SIG-M5 (cell line): ENCODE measurements around the gene LDLRAD4.
"Not testable (repeated sequence)": the region's sequence is repeated elsewhere in the genome, so short reads cannot be mapped to it uniquely, and the experiment has no call there.

Experiments
- DNase-seq: peaks from one replicate; lab custom pipeline; 2025; lab: John Stamatoyannopoulos, UW

LDLRAD4 gene

DNA sequence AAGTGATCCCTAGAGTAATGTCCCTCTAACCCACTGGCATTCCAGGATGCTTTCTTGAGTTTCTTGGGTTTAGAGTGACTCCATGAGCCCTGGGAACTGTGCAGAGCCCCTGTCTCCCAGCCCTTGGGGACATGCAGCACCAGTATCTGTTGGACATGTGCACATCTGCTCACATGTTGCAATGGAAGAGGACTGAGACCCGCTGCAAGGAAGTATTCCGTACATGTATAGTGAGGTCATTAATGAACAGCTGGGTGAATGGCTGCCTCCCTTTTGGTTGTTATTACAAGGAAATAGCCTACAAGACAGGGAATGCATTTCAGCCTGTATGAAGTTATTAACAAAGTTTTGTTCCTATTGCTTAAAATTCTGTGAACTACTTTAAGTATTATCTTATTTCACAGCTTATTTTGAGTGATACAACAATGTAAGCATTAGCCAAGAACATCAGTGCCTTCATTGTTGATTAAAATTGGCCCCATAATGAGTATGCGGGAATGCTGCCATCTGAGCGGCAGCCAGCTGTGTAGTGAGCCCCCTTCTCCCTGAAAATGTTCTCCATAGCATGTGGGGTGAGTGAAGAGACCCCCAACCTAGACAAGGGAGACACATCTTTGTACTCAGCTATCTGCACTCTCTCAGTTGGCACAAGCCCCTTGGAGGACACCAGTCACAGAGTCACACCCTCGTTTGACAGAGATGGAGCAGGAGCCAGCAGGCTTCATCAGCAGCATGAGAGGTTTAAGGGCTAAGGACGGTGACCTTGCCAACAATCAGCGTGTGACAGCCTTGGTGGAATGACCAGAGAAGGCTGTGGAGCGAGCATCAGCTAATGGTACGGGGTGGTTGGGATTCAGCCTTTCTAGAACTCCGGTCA is 420.4 kb downstream of the LDLRAD4 start:
- no peak for DNase-seq

DNA sequence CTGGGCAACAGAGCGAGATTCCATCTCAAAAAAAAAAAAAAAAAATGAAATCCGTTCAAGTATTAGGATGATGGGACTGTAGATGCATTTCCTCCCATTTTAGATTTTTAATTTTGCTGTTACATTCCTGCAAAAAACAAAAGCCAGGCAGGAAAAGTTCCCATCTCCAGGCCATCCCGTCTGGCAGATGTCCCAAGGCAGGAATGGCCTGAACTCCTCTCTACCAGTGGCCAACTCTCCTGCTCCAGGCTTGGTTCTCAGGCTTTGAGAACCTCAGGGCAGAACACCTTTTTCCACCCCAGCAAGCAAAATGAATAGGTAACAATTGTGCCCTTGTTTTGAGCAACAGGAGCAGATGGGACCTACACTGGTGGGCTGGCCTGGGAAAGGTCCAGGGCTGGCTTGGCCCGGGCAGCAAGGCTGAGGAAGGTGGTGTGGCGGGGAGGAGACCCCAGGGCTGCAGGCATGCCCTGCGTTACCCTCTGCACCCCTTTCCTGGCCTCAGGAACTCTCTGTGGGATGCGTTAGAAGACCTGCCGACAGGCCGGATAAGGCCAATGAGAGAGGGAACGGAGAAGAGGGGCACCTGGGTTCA is 421.8 kb downstream of the LDLRAD4 start:
- DNase-seq = no peak

DNA sequence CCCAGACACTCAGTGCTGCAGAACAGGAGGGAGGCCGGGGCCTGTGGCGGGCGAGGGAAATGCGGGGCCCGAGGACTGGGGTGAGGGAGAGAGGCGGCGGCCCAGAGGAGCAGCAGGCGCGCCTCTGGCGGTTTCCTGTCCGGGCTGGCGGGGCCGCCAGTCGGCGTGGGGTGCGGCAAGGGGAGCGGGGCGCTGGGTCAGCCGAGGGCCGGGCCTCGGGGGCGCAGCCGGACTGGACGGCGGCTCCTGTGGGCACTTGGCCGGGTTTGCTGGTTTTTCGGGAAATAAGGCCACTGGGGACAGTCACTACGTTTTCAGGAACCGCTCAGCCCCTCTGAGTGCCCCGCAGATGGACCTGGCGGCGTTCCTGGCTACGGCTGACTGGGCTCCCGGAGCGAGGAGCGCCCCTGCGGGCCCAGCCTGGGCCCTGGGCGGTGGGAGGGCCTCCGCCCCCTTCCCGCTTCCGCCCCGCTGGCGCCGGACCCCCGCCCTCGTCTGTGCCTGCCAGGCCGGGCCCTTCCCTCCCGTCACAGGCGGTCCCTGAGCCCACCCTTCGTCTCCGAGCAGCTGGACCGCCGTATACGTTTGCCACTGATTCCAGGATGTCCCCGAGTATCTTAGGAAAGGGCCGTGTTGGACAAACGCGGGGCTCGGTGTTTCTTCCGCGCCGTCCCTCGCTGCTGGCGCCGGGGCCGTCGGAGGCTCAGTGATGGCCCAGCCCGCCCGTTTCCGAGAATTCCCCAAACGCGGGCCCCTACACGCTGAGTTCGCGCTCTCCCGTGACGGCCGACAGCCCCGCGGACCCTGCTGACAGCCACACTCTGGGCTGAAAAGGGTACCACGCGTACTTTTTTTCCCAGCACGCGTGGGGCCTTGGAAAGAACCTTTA is 423.2 kb downstream of the LDLRAD4 start:
- no peak for DNase-seq

DNA sequence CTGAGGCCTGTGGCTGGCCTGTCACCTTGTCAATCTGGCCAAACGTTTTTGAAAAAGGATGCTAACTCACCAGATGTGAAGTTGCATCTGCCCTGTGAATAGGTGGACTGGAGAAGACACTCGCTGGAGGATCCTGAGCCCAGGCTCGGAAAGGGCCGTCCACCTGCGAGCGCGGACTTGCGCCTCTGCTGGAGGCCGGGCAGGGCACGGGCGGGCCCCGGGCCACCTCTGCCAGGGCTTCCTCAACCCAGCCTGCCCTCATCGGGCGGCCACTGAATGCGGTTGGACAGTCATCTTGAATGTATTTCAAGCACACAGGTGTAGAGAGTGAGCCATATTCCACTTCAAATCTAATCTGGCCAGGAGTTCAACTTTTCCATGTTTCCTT is 423.9 kb downstream of the LDLRAD4 start:
- DNase-seq = no peak

DNA sequence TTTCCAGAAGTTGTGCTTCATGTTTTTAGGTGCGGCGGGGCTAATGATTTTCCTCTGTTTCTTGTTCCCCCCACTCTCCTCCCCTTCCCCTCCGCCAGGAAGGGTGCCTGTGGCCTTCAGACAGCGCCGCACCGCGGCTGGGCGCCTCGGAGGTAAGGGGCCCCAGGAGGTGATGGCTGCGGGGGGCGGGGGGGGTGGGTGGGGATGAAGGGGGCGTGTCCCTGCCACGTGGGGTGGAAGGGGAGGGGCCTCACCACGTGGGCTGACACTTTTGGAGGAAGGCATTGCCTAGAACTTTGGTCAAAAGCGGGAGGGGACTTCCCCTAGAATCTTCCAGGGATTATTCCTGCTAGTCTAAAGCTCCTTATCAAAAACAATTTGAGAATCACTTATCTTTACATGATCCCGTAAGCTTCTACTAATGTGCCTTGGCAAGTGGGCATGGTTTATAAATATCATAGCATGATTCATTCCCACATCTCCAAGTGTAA is 424.7 kb downstream of the LDLRAD4 start:
- no peak for DNase-seq

DNA sequence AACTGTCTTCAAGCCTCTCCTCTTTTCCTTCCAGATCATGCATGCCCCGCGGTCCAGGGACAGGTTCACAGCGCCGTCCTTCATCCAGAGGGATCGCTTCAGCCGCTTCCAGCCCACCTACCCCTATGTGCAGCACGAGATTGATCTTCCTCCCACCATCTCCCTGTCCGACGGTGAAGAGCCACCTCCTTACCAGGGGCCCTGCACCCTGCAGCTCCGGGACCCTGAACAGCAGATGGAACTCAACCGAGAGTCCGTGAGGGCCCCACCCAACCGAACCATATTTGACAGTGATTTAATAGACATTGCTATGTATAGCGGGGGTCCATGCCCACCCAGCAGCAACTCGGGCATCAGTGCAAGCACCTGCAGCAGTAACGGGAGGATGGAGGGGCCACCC is 426.5 kb downstream of the LDLRAD4 start:
- DNase-seq = no peak

DNA sequence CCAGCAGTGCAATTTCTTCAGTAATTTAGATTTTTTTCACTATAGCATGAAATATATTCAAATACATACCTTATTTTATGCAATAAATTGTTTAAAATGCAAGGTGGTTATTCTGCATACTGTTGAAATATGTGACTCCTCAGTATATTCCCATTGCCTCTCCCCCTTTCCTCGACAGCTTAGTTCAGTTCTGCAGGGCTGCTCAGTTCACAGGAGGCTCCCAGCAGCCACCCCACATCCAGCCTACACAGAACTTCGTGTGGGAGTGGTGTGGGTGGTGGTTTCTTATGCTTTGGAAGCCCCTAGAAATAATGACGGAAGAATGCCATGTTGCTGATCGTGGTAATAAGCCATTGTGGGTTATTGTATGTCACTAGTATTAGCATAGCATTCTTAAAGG is 428.1 kb downstream of the LDLRAD4 start:
- DNase-seq = no peak

DNA sequence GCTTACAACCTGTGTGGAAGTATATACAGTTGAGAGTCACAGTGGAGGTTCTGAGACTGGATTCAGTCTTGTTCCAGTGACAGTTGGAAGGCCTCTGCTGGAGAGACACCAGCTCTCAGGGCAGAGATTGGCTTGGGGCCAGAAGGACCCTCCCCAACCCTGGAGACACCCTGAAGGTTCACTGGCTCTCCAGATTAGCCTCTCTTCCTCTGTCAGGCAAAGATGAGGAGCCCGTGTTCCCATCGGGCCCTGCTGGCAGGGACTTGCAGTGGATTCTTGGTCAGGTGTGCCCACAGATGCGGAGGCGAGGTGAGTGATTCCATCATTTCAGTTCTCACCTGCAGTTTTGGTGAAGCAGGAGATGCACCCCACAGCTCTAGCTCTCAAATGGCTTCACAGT is 429.2 kb downstream of the LDLRAD4 start:
- no peak for DNase-seq

DNA sequence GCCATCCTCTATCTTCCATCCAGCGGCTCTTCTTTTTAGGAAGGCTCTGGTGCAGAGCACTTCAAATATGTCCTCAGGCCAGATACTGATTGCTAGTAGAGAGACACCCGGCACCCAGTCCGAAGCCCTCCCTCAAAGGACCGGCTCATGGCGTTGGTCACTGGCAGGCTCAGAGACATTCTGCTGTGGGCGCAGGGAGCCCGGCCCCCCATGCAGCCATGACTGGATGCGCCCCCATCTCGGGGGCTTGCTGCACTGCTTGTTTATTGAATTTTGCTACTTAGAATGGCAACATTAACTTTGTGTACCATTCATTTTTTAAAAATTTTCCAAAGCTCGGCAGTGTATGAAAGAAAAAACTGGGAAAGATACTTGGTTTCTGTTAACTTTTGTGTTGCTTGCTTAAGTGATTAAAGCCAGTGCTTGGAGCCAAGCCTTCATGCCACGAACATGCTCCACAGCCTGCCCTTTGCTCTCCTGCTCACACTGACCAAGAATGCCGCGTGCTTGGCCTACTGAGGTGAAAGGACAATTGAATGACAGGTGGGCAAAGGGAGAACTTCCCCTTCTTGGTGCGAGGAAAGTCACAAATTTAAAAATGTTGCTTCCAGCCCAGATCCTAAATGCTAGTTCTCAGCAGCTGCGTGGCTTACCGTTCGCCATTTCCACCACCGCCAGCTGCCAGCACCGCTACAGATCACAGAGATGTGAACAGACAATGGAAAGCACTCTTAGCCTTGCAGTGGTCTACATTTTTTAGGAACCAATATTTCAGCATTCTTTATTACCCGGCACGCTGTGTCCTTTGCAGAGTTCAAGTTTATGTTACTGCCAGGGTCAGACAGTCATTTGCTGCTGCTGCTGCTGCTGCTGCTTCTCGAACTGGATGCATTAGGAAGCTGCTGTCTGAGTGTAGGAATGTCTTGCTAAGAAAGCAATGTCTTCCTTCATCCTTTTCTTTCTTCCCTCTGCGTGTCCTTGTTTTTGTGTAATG is 431.1 kb downstream of the LDLRAD4 start:
- DNase-seq = no peak

DNA sequence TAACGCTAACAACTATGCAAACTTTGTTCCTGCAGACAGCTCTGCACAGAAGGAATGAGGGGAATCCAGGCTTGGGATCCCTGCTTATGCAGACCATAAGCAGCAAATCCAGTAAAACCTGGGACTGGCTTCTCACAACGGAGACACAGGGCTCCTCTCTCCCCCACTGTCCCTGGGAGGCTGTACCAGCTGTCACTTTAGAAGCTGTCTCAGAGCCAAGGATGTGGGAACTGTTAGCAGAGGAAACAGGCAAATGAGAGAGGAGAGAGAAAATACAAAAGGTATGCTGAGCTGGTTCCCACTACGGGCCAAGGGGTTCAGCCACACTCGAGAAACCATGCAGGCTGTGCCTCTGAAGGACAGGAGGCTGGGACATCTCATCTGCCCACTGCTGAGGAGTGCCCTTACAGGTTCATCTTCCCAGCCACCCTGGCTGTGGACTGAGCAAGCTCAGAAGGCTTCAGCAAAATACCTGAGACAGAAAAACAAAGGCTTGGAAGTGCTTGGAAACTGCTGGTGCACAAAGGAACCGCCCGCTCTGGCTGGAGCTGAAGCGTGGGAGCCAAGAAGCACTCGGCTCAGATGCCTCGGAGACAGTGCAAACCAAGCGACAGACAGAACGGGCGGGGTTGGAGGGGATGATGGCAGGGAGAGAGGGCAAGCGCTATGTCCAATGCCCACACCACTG is 435.3 kb downstream of the LDLRAD4 start:
- DNase-seq = no peak

DNA sequence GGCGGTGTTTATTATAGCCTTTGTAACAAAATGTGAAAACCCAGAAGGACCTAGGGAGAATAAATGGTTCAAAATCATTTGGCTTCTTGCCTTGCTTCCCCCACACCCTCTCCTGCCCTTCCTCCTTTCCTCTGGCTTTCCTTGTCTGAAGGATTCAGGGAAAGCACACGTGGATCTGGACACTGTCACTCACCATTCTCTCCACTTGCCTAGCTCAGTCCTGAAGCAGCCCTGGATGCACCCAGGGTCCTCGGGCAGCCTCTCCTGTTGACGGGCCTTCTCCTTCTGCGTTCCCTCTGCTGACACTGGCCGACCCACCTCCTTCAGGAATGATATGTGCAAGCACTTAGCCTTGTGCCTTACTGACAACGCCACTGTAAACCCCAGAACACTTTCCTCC is 439.4 kb downstream of the LDLRAD4 start:
- DNase-seq = no peak

DNA sequence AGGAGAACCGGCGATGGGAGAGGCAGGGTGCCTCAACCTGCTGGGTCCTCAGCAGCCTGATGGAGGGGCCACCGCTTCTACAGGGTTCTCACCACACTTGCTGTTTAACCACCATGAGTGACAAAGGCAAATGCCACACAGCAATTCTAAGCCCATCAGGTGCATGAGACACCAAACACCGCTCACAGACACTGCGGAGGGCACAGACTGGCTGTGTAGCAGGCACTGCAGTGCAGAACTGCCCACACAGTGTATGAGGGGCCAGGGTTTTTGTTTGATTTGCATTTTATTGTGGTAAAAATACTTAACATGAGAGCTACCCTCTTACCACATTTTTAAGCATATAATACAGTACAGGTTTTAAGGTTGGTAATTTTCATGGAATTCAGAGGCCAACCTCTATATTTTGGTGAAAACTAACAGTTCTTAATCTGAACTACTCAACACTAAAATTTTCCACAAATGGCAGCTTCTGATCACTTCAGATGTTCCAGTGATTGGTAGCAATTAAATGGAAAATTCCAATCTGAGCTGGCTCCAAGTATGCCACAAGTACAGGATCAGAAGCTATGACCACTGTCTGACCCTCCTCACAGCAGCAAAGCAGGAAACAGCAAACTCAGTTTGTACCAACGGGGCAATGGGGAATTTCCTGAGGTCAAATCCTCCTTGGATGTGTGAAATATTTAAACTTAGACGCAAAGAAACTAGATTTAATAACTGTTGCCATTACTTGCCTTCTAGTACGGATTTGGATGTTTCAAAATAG is 440.1 kb downstream of the LDLRAD4 start:
- no peak for DNase-seq

DNA sequence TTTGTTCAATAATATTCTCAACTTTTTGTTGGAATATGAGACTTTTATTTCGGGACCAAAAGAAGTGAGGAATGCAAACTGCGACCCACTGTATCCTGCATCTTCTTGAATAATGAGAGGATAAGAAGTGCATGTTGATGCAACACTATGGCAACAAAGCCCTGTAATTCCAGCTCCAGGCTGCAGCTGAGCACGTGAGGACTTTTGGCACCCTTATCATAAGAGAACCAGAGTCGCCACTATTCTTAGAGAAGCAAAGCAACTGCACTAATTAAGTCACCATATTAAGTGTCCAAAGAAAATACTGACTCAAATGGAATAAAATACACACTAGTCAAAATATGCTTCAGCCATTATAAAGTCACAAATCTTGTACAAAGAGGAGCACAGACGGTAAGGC is 441.9 kb downstream of the LDLRAD4 start:
- DNase-seq = no peak

DNA sequence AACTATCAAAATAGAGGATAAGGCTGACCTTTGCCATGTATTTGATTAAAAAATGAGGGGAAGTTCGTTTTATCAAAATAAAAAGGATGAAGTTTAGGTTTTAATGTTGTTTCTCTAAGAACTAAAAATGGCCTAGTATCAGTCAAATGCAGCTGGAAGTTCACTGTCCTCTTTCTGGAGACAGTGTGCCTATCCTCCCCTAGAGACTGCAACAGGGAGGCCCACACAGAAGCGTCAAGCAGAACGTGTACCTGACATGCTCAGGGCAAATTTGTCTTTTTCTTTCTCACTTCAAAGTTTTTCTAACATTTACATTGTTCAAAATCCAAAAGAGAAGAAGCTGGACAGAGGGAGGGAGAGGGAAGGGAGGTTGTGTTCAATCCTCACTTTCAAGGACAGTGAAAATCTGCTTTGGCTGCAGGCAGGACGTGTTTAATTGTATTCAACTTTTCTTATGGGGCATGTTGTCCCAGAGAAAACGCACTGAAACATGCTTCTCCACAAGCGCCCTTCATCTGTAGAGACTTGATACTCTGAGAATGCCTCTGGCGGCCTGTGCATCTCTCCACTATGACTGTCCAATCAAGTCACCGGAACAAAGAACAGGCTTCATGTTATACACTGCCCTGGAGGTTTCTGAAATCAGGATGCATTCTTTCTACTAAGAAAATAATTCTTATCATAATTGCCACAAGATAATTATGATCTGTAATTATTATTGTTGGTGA is 442.7 kb downstream of the LDLRAD4 start:
- DNase-seq = no peak

DNA sequence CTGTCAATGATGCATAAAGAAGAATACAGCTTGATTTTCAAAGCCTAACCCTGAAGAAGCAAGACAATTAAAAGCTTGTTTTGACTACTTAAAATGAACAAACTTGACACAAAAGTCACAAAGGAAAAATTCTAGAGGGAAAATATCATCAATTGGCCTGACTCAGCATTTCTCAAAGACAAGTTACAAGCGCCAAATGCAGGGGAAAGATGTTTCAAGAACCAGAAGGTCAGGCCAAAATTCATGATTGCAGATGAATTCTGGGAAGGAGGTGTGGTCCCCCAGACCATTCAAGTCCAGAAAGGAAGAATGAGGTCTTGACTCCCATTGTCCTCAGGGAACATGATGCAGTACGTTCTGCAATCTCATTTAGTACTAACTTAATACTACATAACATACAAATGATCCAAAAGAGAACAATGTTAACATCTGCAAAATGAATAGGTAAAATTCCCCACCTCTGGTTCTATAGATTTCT is 443.3 kb downstream of the LDLRAD4 start:
- DNase-seq = no peak

DNA sequence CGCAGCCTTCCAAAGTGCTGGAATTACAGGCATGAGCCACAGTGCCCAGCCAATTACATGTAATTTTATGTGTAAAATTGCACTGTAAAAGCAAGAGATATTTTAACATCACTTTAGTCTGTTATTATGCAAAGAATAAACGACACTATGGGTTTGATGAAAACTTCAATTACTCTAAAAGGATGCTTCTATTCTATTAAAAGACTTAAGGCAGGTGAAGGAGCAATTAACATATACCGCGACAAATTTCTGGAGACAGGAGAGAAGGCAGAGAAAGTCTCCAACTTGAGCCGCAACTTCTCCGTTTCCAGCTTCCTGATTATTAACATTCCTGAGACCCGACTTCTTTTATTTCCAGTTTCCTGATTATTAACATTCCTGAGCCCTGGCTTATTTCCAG is 454.1 kb downstream of the LDLRAD4 start:
- no peak for DNase-seq

DNA sequence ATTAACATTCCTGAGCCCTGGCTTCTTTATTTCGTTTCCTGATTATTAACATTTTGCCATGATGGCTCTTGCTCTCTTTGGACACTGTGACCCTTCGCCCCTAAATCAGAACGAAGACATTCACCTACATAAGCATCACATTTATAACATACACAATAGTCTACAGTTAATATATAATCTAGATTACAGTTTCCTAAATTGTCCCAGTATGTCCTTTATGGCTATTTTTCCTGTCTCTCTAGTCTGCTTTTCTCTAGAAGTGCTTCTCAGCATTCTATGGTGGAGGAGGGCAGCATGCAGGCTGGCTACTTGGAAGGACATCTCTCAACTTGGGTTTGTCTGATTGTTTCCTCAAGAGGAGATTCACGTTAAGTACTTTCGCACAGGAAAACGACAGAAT is 457.9 kb downstream of the LDLRAD4 start:
- DNase-seq = no peak

DNA sequence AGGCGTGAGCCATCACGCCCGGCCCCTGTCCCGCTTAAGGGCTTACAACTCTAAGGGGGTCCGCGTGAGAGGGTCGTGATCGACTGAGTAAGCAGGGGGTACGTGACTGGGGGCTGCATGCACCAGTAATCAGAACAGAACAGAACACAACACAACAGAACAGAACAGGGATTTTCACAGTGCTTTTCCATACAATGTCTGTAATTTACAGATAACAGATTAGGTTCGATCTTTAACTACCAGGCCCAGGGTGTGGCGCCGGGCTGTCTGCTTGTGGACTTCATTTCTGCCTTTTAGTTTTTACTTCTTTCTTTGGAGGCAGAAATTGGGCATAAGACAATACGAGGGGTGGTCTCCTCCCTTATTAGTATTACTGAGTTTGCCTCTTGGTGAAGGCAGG is 458.8 kb downstream of the LDLRAD4 start:
- not testable (repeated sequence) for DNase-seq

DNA sequence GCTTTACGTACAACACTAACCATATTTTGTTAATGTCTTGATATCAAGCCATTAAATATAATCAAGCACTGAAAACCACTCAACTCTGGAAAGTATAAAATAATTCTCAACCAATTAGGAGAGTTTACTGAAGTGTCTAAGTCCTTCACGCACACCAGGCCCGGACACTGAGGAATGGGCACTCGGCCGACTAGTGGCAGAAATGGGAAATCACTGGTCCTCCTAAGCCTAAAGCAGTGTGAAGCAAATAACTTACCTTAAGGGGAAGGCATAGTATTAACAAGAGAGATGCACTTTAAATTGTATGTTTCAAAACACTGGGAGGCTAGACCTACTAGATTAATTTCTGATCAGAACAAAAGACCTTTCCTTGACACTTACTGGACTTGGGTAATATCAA is 462.1 kb downstream of the LDLRAD4 start:
- no peak for DNase-seq
